ENCODE measurements around the gene RPP40. TPM values are rescaled to one million over a fixed set of nuclear protein-coding genes. Genes with fewer than 3 reads are reported as not detected.

The RPP40 gene
- total RNA-seq, 1 experiment from 2014 or later = 15.9 TPM

DNA sequence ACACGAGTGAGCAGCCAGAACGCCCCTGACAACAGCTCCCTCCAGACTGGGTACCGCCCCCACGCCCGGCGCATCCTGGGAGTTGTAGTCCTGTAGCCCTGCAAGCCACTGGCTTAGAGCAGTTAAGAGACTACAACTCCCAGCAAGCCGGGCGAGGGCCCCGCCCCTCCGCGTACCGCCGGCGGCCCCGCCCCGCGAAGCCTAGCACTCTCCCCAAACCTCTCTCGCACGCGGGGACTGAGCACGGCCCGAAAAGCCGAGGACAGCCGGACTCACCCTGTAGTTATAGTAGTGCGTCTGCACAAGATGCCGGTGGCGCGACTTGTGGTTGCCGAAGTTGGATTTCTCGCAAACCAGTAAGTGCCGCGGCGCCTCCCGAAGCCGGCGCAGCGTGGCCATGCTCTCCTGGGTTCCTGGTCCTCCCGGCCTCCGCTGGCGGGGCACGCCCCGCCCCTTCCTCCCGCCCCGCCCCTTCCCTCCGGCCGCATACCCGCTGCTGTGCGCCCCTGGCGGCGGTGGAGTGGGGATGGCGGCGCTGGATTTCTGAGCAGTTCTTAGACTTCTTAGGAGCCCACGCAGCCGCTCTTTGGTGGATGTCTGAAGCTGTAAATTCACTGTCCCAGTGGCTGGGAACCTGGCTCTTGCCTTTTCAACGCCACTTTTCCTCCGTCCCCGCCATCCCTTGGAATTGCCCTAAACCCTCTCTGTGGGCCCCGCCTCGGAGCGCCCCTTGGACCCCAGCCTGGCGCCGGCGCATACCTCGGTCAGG is at the start of gene RPP40 (continued):
- TF ChIP-seq, protein P1, sequence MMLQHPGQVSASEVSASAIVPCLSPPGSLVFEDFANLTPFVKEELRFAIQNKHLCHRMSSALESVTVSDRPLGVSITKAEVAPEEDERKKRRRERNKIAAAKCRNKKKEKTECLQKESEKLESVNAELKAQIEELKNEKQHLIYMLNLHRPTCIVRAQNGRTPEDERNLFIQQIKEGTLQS (IDR thresholded peaks at IDR 0.05) = no peak
- TF ChIP-seq, protein P2, sequence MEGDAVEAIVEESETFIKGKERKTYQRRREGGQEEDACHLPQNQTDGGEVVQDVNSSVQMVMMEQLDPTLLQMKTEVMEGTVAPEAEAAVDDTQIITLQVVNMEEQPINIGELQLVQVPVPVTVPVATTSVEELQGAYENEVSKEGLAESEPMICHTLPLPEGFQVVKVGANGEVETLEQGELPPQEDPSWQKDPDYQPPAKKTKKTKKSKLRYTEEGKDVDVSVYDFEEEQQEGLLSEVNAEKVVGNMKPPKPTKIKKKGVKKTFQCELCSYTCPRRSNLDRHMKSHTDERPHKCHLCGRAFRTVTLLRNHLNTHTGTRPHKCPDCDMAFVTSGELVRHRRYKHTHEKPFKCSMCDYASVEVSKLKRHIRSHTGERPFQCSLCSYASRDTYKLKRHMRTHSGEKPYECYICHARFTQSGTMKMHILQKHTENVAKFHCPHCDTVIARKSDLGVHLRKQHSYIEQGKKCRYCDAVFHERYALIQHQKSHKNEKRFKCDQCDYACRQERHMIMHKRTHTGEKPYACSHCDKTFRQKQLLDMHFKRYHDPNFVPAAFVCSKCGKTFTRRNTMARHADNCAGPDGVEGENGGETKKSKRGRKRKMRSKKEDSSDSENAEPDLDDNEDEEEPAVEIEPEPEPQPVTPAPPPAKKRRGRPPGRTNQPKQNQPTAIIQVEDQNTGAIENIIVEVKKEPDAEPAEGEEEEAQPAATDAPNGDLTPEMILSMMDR (IDR thresholded peaks at IDR 0.05 in 2 of 3, conservative IDR thresholded peaks at IDR 0.05 in 1 of 3; ENCODE audit: borderline replicate concordance in 1 of 3, insufficient read depth in 1 of 3, low read depth in 2 of 3, low read length in 2 of 3) = peak; percentile 52 to 85 (median 79); a peak in 5 of 6 replicates
- no peak for TF ChIP-seq CEBPB (IDR thresholded peaks at IDR 0.05; ENCODE audit: low read depth)
- TF ChIP-seq CBX3 (IDR thresholded peaks at IDR 0.05; ENCODE audit: low read depth) = peak; percentile 88
- no peak for TF ChIP-seq EGR1 (IDR thresholded peaks at IDR 0.05; ENCODE audit: low read depth)

DNA sequence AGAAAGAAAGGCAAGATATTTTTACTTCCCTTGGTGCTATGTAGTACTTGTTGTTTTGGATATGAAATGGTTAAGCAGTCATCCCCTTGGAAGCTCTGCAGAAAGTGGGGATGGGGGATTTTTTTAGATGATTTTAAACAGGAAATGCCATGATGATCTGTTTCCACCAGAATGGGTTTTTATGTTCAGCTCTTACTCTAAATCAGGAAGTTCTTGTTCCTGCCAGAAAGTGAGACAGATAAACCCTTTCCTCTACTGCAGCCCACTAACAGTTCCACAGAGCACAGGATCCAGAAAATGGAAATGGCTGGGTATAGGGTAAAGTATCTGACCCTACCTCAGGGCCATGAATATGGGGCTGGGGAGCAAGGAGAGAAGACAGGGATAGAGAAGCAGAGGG is 49.2 kb upstream of the RPP40 start:
- H3K4me3 ChIP-seq (replicated peaks in 1 of 2; ENCODE audit: low read depth in 1 of 2, low read length in 2 of 2) = no peak overlapping the region
- CTCF ChIA-PET = no interaction called here
- no peaks in the 10 kb centered on the region for H3K27me3 ChIP-seq (ENCODE audit: insufficient read depth, low read length)
- intact Hi-C loops (cut with micrococcal nuclease) = no loop called here
- H3K27ac ChIP-seq (ENCODE audit: low read depth, low read length) = no peak overlapping the region
- POLR2A ChIA-PET = no interaction called here
- no peaks in the 10 kb centered on the region for H3K36me3 ChIP-seq (ENCODE audit: control insufficient read depth in 1 of 2, insufficient read depth in 2 of 2, low read length in 2 of 2)
- H3K9ac ChIP-seq (ENCODE audit: low read length) = no peak overlapping the region
- H3K4me2 ChIP-seq (ENCODE audit: low read length) = no peak overlapping the region
- RAD21 ChIA-PET (ENCODE audit: low non-redundant PET in 1 of 2, low total read pairs in 2 of 2, uncharacterized antibody in 2 of 2, unreplicated experiment in 2 of 2) = no interaction called here
- no peaks in the 10 kb centered on the region for H3K4me1 ChIP-seq (ENCODE audit: control insufficient read depth in 1 of 2, insufficient read depth in 2 of 2, low read length in 2 of 2)
- no peaks in the 10 kb centered on the region for H4K20me1 ChIP-seq (ENCODE audit: insufficient read depth)
- H3K9me3 ChIP-seq (ENCODE audit: control insufficient read depth in 1 of 2, insufficient read depth in 1 of 2, low read depth in 1 of 2, low read length in 2 of 2) = peaks cover 0 to 10% of the 10 kb centered on the region in 2 experiments; a peak in 2 of 4 replicates
- H2AFZ ChIP-seq (ENCODE audit: low read depth, low read length, poor library complexity, severe bottlenecking) = no peak overlapping the region
- no peaks in the 10 kb centered on the region for H3K79me2 ChIP-seq (ENCODE audit: insufficient read depth, low read length)
- DNase-seq (ENCODE audit: low read depth, low spot score) = no peak
- no peak for ATAC-seq
- BruUV-seq (replicated peaks) = no TSS peak
- H3K9me2 ChIP-seq (ENCODE audit: insufficient read depth) = no peaks in the 10 kb centered on the region
- TF ChIP-seq CBX3 (IDR thresholded peaks at IDR 0.05; ENCODE audit: low read depth) (no peak), ZNF274 (IDR thresholded peaks at IDR 0.05; ENCODE audit: low read depth, low read length) (no peak), EZH2 (IDR thresholded peaks at IDR 0.05) (no peak), POLR2AphosphoS5 (IDR thresholded peaks at IDR 0.05; ENCODE audit: low read depth, low read length) (no peak), CEBPB (IDR thresholded peaks at IDR 0.05; ENCODE audit: low read depth) (no peak), SRF (IDR thresholded peaks at IDR 0.05; ENCODE audit: low read depth) (no peak), EGR1 (IDR thresholded peaks at IDR 0.05; ENCODE audit: low read depth) (no peak)
- TF ChIP-seq, protein P3, sequence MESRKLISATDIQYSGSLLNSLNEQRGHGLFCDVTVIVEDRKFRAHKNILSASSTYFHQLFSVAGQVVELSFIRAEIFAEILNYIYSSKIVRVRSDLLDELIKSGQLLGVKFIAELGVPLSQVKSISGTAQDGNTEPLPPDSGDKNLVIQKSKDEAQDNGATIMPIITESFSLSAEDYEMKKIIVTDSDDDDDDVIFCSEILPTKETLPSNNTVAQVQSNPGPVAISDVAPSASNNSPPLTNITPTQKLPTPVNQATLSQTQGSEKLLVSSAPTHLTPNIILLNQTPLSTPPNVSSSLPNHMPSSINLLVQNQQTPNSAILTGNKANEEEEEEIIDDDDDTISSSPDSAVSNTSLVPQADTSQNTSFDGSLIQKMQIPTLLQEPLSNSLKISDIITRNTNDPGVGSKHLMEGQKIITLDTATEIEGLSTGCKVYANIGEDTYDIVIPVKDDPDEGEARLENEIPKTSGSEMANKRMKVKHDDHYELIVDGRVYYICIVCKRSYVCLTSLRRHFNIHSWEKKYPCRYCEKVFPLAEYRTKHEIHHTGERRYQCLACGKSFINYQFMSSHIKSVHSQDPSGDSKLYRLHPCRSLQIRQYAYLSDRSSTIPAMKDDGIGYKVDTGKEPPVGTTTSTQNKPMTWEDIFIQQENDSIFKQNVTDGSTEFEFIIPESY (IDR thresholded peaks at IDR 0.05; ENCODE audit: extremely low read depth, insufficient replicate concordance, low read length) = no peak
- TF ChIP-seq, protein P4, sequence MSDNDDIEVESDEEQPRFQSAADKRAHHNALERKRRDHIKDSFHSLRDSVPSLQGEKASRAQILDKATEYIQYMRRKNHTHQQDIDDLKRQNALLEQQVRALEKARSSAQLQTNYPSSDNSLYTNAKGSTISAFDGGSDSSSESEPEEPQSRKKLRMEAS (IDR thresholded peaks at IDR 0.05) = no peak
- TF ChIP-seq, protein P5, sequence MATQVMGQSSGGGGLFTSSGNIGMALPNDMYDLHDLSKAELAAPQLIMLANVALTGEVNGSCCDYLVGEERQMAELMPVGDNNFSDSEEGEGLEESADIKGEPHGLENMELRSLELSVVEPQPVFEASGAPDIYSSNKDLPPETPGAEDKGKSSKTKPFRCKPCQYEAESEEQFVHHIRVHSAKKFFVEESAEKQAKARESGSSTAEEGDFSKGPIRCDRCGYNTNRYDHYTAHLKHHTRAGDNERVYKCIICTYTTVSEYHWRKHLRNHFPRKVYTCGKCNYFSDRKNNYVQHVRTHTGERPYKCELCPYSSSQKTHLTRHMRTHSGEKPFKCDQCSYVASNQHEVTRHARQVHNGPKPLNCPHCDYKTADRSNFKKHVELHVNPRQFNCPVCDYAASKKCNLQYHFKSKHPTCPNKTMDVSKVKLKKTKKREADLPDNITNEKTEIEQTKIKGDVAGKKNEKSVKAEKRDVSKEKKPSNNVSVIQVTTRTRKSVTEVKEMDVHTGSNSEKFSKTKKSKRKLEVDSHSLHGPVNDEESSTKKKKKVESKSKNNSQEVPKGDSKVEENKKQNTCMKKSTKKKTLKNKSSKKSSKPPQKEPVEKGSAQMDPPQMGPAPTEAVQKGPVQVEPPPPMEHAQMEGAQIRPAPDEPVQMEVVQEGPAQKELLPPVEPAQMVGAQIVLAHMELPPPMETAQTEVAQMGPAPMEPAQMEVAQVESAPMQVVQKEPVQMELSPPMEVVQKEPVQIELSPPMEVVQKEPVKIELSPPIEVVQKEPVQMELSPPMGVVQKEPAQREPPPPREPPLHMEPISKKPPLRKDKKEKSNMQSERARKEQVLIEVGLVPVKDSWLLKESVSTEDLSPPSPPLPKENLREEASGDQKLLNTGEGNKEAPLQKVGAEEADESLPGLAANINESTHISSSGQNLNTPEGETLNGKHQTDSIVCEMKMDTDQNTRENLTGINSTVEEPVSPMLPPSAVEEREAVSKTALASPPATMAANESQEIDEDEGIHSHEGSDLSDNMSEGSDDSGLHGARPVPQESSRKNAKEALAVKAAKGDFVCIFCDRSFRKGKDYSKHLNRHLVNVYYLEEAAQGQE (IDR thresholded peaks at IDR 0.05; ENCODE audit: low read depth) = no peak
